ENCODE data around the gene XKR3.
"Not testable (repeated sequence)": the region's sequence is repeated elsewhere in the genome, so short reads cannot be mapped to it uniquely, and the experiment has no call there.

DNA sequence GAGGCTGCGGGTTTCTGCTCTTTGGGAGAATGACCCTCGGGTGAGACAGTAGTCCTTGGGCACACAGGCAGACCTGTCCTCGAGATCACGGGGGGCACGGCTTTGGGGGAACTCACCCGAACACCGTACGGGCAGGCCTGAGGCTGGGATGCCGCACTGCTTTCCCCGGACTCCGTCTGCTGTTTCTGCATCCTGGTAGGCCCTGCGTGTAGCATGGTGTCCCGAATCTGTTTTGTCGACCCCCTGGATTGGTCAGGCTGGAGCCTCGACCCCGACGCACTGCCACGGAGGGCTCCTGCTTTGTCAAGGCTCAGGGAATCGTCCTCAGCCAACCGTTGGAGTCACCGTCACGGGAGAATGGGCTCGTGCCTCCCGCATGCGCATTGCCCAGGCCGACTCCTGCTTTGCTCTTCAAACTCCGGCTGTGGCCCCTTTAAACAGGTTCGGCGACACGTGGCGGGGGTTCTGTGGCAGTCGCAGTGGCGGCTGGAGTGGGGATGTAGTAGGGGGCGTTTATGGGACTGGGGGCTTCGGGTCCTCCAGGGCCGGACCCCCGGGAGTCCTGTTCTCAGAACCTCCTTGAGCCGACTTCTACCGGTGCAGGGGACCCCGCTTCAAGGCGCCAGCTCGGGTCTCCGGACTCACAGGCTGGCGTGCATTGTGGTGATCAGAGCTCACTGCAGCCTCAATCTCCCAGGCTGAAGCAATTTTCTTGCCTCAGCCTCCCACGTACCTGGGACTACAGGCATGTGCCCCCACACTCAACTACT is 76.9 kb downstream of the XKR3 start:
- TF ChIP-seq, protein P1, sequence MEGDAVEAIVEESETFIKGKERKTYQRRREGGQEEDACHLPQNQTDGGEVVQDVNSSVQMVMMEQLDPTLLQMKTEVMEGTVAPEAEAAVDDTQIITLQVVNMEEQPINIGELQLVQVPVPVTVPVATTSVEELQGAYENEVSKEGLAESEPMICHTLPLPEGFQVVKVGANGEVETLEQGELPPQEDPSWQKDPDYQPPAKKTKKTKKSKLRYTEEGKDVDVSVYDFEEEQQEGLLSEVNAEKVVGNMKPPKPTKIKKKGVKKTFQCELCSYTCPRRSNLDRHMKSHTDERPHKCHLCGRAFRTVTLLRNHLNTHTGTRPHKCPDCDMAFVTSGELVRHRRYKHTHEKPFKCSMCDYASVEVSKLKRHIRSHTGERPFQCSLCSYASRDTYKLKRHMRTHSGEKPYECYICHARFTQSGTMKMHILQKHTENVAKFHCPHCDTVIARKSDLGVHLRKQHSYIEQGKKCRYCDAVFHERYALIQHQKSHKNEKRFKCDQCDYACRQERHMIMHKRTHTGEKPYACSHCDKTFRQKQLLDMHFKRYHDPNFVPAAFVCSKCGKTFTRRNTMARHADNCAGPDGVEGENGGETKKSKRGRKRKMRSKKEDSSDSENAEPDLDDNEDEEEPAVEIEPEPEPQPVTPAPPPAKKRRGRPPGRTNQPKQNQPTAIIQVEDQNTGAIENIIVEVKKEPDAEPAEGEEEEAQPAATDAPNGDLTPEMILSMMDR (IDR thresholded peaks at IDR 0.05; ENCODE audit: low read length), result not testable (repeated sequence)
- TF ChIP-seq EZH2 (optimal IDR thresholded peaks at IDR 0.05; ENCODE audit: low read depth, low read length), result not testable (repeated sequence)

Measured in MM.1S (cell line).